Esophagus muscularis mucosa (tissue), 3 donors: ENCODE measurements around the gene ANKRD36C.
"Not testable (repeated sequence)": the region's sequence is repeated elsewhere in the genome, so short reads cannot be mapped to it uniquely, and the experiment has no call there.

Source experiments
- CTCF ChIP-seq, 3 experiments: fragments of 200-600 bp in 2 of 3; fragments of 450-650 bp in 1 of 3; sonication (generic) in 2 of 3; IDR thresholded peaks; one replicate each; pipeline ENCODE4 v1.5.1; 2017 to 2019; ENCODE audit warnings: antibody characterized with exemption in 3 of 3, mild to moderate bottlenecking in 2 of 3, moderate library complexity in 1 of 3
- POLR2A ChIP-seq: fragments of 450-650 bp; IDR thresholded peaks from one replicate; pipeline ENCODE4 v1.6.1; 2017; ENCODE audit warnings: antibody characterized with exemption, moderate library complexity, mild to moderate bottlenecking, low read depth
- POLR2AphosphoS5 ChIP-seq, 2 donors: sonication (generic); formaldehyde crosslinking; IDR thresholded peaks; one replicate each; pipeline ENCODE4 v1.6.1; 2017; ENCODE audit warnings: antibody characterized with exemption in 2 of 2

- not testable (repeated sequence) for TF ChIP-seq CTCF (IDR thresholded peaks at IDR 0.05); POLR2AphosphoS5 (IDR thresholded peaks at IDR 0.05); POLR2A
Measured at GRCh38 chr2:95951662-95952061, 40.0 kb downstream of the ANKRD36C start.
